NCI-H2107 (cell line): Measurements from ENCODE around the gene HSPA8.

Experiments
- DNase-seq: peaks from one replicate; lab custom pipeline; 2025; lab: John Stamatoyannopoulos, UW

The HSPA8 gene

DNA sequence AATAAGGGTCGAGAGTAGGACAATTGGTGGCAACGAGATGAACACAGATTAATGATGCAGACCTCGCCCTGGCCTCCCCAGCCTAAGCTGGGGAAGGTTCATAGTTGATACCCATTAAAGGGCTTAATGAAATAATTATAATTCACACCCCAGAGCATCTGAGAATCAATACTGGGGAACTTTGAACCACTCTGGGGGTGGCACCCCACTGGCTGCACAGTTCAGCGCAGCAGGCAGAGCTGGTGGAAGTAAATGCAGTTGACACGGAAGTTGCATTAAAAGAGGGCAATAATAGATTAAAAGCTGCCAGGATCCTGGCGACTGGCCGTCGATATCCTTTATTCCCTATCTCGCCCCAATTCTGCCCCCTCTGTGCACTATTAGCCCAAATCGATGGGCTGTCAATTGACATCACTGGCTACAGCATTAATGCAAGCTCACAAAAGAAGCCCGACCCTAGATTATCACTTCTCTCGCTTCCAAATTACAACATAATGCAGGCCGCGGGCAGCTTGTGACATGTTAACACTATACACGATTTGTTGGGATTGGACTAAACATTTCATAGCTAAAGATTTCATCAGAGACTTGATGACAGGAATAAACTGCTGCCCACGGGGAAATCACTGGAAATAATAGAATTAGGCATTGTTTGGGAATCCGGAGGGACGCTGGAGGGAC, 14.5 kb downstream of the HSPA8 start:
- DNase-seq: no peak

- no peak for DNase-seq
Measured at GRCh38 chr11:123046473-123047259, 15.3 kb downstream of the HSPA8 start.

DNA sequence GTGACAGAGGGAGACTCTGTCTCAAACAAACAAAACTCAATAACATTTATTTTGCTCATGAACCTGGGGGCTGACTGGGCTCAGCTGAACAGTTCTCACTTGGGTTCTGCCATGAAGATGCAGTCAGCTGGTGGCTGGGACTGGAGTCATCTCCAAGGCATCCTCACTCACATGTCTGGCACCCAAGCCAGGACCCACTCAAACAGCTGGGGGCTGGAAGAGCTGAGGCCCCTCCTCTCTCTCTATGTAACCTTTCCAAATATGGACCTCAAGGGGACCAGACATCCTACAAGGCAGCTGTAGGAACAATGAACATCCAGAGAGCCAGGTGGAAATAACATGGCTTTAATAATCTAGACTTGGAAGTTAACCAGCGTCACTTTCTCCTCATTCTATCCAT, 16.8 kb downstream of the HSPA8 start:
- no peak for DNase-seq

DNA sequence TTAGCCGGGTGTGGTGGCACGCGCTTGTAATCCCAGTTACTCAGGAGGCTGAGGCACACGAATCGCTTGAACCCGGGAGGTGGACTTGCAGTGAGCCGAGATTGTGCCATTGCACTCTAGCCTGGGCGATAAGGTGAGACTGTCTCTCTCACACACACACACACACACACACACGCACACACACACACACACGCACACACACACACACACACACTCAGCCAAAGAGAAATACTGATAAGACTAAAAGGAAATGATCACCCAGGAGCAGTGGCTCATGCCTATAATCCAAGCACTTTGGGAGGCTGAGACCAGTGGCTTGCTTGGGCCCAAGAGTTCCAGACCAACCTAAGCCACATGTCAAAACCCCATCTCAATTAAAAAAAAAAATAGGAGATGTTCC, 20.8 kb downstream of the HSPA8 start:
- DNase-seq: no peak

- no peak for DNase-seq
Measured at GRCh38 chr11:123040111-123040432, 21.9 kb downstream of the HSPA8 start.

DNA sequence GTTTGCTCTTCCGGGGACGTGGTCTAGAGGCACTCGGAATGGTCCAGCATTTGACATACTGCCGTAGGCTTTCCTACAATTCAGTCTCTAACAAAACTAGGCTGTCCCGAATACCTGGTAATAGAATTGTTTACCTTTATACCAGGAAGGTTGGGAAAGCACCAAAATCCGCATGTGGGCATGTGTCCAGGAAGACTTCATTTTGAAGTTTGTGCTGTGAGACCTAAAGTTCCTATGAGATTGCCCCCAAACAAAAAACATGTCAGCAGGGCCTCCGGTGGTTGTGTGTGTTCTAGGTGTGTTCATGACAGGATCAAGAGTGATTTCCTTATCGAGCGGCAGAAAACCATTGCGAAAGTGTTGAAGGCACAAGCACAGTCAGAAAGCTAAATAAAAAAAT, 26.1 kb downstream of the HSPA8 start:
- no peak for DNase-seq

- no peak for DNase-seq
Measured at GRCh38 chr11:123034597-123034996, 27.3 kb downstream of the HSPA8 start.

GRCh38 chr11:123033895-123034294, 28.0 kb downstream of the HSPA8 start:
- no peak for DNase-seq

GRCh38 chr11:123030517-123030916, 31.4 kb downstream of the HSPA8 start:
- DNase-seq: no peak

- DNase-seq: no peak
Measured at GRCh38 chr11:123020968-123021367, 41.0 kb downstream of the HSPA8 start.

DNA sequence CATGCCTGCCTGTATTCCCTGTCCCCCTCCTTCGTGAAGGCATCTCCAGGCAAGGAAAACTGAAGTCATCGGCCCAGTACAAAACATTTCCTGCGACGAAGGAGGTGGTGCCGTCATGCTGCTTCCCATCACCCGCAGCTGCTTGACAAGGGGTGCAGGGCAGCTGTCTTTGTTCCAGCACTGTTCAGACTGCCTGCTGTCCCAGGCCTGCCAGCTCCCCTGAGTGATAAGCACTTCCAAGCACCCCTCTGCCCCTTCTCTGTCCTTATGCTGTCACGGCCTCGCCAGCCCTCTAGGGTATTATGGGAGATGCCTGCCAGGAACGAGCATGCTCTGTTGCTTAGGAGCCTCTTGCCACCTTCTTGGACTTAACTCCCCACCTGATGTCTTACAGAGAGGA, 43.2 kb downstream of the HSPA8 start:
- no peak for DNase-seq

DNA sequence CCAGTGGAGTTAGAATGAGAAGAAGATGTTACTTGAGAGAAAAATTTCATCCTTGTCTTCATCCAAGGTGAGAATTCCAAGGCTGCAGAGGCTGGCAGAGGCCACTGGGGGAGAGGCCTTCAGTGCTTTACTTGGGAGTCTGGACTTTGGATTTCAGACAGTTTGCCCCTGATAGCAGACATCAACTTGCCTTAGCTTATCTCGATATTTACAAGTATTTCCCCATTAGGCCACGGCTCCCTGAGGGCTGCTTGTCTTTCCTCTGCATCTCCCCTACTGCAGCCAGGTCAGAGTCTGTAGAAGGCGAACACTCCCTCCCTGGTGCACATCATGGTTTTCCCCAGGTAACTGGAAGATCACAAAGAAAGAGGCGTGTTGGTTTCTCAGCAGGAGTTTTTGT, 50.4 kb downstream of the HSPA8 start:
- DNase-seq: no peak
